Stimulated activated CD8-positive, alpha-beta memory T cell treated with anti-CD3 and anti-CD28 coated beads, Interleukin-4, amount 100 ng/mL, for 1 hour (primary cell): ENCODE data around the gene NACC1.
"Not testable (repeated sequence)": the region's sequence is repeated elsewhere in the genome, so short reads cannot be mapped to it uniquely, and the experiment has no call there.

ENCODE experiments used
- DNase-seq, 2 donors: peaks; one replicate each; pipeline ENCODE4 v3.0.0-alpha.2; 2020; ENCODE audit warnings: low read depth in 2 of 2, low spot score in 1 of 2

NACC1 gene

GRCh38 chr19:13160557-13160956 lies 42.5 kb downstream of the NACC1 start:
- no peak for DNase-seq

- peak in 1 of 2 donors; percentile 66 for DNase-seq
Observed at GRCh38 chr19:13162724-13163608, 44.9 kb downstream of the NACC1 start.

- no peak for DNase-seq
Observed at GRCh38 chr19:13163609-13164342, 45.7 kb downstream of the NACC1 start.

- no peak for DNase-seq
Observed at GRCh38 chr19:13164343-13165161, 46.5 kb downstream of the NACC1 start.

DNA sequence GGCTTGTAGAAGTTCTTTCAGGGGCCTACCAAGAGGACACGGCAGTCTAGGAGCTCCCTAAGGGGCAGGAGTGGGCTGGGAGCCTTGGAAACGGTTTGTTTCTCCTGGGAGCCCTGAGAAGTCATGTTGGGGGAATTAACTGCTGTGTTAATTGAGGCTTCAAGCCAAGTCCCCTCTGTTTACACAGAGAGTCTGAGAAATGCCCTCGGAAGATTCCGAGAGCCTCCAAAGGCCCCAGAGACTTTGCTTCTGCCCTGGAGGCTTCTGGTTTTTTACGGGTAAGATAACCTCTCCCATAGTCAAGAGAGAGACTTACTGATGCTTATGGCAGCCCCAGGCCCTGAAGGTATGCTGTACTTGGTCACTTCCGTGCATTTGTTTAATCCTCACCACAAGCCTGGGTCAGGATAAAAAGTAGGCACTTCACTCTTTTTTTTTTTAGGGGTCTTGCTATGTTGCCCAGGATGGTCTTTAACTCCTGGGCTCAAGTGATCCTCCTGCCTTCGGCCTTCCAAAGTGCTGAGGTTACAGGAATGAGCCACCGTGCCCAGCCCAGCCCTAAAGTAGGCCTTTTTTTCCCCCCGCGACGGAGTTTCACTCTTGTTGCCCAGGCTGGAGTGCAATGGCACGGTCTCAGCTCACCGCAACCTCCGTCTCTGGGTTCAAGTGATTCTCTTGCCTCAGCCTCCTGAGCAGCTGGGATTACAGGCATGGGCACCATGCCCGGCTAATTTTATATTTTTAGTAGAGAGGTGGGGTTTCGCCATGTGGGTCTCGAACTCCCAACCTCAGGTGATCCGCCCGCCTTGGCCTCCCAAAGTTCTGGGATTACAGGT lies 47.3 kb downstream of the NACC1 start:
- DNase-seq = no peak

DNA sequence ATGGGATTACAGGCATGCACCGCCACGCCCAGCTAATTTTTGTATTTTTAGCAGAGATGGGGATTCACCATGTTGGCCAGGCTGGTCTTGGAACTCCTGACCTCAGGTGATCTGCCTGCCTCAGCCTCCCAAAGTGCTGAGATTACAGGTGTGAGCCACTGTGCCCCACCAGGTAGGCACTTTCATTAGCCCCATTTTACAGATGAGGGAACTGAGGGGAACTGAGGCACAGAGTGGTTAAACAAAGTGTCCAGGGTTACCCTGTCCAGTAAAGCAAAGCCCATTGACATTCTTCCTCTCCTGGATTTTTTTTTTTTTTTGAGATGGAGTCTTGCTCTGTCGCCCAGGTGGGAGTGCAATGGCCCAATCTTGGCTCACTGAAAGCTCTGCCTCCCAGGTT lies 48.1 kb downstream of the NACC1 start:
- DNase-seq = not testable (repeated sequence)

DNA sequence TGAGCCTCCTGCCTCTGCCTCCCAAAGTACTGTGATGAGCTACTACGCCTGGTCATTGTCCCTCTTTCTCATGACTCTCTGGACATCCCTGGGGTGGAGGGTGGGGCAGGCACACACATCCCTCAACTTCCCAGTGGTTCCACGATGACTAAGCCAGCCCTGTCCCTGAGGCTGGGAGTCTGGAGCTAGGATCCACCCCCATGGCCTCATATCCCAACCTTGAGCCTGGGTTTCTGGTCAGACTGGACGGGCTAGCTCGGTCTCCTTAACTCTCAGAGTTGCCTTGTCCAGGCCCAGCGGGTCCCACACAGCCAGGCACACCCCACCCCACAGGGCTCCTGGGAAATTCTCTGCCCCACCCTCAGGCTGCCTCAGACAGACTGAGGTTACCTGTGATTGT lies 51.7 kb downstream of the NACC1 start:
- no peak for DNase-seq

- DNase-seq = no peak
Observed at GRCh38 chr19:13171146-13171545, 53.1 kb downstream of the NACC1 start.

- peak in 1 of 2 donors; percentile 66 for DNase-seq
Observed at GRCh38 chr19:13172346-13173138, 54.5 kb downstream of the NACC1 start.

GRCh38 chr19:13173139-13173737 lies 55.2 kb downstream of the NACC1 start:
- no peak for DNase-seq

DNA sequence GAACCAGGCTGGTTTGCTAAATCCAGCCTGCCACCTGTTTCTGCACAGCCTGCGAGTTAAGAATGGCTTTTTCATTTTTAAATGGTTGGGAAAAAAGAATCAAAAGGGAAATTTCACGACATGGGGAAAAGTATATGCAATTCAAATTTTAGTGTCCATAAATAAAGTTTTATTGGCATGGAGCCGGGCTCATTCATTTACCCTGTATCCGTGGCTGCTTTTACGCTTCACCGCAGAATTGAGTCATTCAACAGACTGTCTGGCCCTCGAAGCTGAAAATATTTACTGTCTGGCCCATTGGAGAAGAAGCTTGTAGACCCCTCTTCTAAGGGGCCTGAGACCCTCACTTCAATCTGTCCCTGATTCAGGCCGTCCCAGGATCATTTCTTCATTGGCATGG lies 58.3 kb downstream of the NACC1 start:
- DNase-seq = no peak

- not testable (repeated sequence) for DNase-seq
Observed at GRCh38 chr19:13177584-13177983, 59.5 kb downstream of the NACC1 start.

- not testable (repeated sequence) for DNase-seq
Observed at GRCh38 chr19:13178291-13178690, 60.2 kb downstream of the NACC1 start.

DNA sequence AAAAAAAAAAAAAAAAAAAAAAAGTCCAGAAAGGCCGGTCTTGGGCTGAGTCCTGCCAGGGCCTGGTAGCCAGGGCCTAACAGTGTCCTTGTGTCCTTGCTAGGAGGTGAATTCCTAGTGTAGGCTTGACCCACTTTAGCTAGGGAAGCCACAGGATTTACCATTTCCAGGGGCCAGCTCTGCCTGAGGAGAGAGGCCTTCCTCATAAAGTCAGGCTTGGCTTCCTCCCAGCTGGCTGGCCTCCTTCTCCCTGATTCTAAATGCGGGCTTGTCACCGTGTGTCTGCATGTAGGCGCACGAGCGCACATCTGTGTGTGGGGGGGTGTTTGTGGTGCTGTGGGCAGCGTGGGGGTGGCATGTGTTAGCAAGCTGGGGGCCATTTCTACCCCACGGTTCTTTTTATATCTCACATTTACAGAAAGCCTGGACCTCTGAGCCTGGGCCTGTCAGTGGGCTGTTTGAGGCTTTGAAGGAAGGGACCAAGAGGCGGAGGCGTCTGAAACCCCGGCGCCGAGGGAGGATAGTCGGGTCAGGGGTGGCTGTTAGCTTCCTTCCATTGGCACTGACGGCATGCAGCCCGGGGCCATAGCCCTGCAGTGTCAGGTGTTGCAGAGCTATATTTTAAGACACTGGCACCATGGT lies 63.8 kb downstream of the NACC1 start:
- no peak for DNase-seq

DNA sequence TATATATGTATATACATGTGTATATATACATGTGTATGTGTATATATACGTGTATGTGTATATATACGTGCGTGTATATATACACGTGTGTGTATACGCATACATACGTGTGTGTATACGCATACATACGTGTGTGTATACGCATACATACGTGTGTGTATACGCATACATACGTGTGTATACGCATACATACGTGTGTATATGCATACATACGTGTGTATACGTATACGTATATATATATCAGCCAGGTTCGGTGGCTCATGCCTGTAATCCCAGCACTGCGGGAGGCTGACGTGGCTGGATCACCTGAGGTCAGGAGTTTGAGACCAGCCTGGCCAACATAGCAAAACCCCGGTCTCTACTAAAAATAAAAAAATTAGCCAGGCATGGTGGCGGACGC lies 66.9 kb downstream of the NACC1 start:
- not testable (repeated sequence) for DNase-seq

GRCh38 chr19:13185763-13186657 lies 67.9 kb downstream of the NACC1 start:
- DNase-seq = not testable (repeated sequence)

DNA sequence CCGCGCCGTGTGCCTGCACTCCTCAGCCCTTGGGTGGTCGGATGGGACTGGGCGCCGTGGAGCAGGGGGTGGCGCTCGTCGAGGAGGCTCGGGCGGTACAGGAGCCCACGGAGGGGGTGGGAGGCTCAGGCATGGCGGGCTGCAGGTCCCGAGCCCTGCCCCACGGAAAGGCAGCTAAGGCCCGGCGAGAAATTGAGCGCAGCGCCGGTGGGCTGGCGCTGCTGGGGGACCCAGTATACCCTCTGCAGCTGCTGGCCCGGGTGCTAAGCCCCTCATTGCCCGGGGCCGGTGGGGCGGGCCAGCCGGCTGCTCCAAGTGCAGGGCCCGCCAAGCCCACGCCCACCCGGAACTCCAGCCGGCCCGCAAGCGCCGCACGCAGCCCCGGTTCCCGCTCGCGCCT lies 68.6 kb downstream of the NACC1 start:
- not testable (repeated sequence) for DNase-seq

- no peak for DNase-seq
Observed at GRCh38 chr19:13187419-13187818, 69.4 kb downstream of the NACC1 start.
